Measurements from ENCODE around the gene LPP.

The LPP gene

GRCh38 chr3:188489639-188490405 is 335.9 kb downstream of the LPP start:
- DNase-seq = no peak

- DNase-seq = no peak
These were observed 336.5 kb downstream of the LPP start for GRCh38 chr3:188490416-188490815.

GRCh38 chr3:188491276-188491687 is 337.3 kb downstream of the LPP start:
- DNase-seq = no peak

- no peak for DNase-seq
These were observed 342.4 kb downstream of the LPP start for GRCh38 chr3:188496390-188496789.

GRCh38 chr3:188497021-188497420 is 343.1 kb downstream of the LPP start:
- DNase-seq = no peak

- no peak for DNase-seq
These were observed 349.7 kb downstream of the LPP start for GRCh38 chr3:188503647-188504046.

GRCh38 chr3:188505151-188505550 is 351.2 kb downstream of the LPP start:
- DNase-seq = no peak

GRCh38 chr3:188505911-188506310 is 352.0 kb downstream of the LPP start:
- DNase-seq = no peak

- DNase-seq = no peak
These were observed 352.5 kb downstream of the LPP start for GRCh38 chr3:188506446-188506845.

GRCh38 chr3:188507244-188507720 is 353.3 kb downstream of the LPP start:
- DNase-seq = peak; percentile 24

- DNase-seq = no peak
These were observed 354.5 kb downstream of the LPP start for GRCh38 chr3:188508454-188508853.

GRCh38 chr3:188509316-188509715 is 355.4 kb downstream of the LPP start:
- no peak for DNase-seq

- no peak for DNase-seq
These were observed 356.4 kb downstream of the LPP start for GRCh38 chr3:188510366-188510765.

- DNase-seq = no peak
These were observed 359.8 kb downstream of the LPP start for GRCh38 chr3:188513662-188514328.

GRCh38 chr3:188516515-188516914 is 362.6 kb downstream of the LPP start:
- DNase-seq = no peak

- DNase-seq = no peak
These were observed 364.5 kb downstream of the LPP start for GRCh38 chr3:188518416-188518815.

- DNase-seq = no peak
These were observed 365.0 kb downstream of the LPP start for GRCh38 chr3:188518835-188519452.

- DNase-seq = no peak
These were observed 366.5 kb downstream of the LPP start for GRCh38 chr3:188520466-188520865.

GRCh38 chr3:188522115-188522514 is 368.2 kb downstream of the LPP start:
- DNase-seq = no peak

- no peak for DNase-seq
These were observed 369.3 kb downstream of the LPP start for GRCh38 chr3:188523291-188523690.

- DNase-seq = no peak
These were observed 370.1 kb downstream of the LPP start for GRCh38 chr3:188524052-188524451.

GRCh38 chr3:188526057-188526456 is 372.1 kb downstream of the LPP start:
- no peak for DNase-seq

- no peak for DNase-seq
These were observed 373.4 kb downstream of the LPP start for GRCh38 chr3:188527389-188527788.

- DNase-seq = no peak
These were observed 374.4 kb downstream of the LPP start for GRCh38 chr3:188528396-188528795.

Data from right hindlimb (tissue), 1 donor.